NOMO-1 treated with dmso at 0.1 percent for 144 hours (cell line): Measurements from ENCODE around the gene FLYWCH1.

Experiments used
- DNase-seq: peaks from one replicate; lab custom pipeline; 2025; ENCODE audit not compliant: unreplicated experiment; lab: John Stamatoyannopoulos, UW

The FLYWCH1 gene

DNA sequence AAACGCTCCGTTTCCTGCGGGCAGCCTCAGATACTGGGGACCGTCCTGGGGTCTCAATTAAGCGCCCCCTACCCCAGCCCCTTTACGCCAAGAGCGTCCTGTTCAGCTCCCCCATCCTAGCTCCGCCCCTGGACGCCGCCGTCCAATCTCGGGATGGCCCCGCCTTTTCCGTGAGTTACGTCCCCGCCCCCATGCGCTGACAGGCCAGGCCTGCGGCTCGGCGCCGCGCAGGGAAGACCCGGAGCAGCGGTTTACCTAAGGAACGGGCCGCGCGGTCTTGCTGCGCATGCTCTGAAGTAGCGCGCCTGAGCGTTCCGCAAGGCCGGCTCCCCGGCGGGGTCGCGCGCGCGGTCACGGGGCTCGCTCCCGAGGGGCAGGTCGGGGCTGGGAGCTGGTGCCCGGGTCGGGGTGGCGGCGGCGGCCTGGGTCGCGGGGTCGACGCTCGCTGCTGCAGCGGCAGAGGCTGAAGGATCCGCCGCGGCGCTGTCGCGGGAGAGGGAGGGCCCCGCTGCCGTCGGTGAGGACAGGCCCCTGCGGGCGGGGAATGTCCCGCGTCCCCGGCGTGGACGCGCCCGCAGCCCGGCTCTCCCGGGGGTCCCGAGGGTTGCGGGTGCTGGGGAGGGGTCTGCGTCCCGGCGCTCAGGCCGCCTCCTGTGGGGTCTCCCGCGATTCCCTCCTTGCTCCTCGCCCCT is at the start of gene FLYWCH1:
Gene FLYWCH1 (plus strand): TSS at position 294 of the 692 bp plus-strand sequence. CDS start 17,755 bp downstream, outside the sequence.
- peak; percentile 96 for DNase-seq

DNA sequence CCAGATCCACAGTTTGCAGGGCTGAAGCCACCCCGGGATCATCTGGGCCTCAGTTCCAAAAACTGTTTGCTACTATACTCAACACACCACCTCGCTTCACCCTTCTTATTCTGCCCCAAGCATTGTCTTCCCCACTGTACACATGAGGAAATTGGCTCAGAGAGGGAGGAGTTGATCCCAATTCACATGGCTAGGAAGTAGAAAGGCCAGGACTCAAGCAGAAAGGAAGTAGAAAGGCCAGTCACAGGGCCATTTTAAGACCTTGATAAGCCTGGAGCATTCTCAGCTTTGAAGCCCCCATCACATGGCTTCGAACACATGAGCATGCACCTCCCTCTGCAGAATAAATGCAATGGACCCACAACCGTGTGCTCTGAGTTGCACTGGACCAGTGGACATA is 46.1 kb upstream of the FLYWCH1 start:
- no peak for DNase-seq

GRCh38 chr16:2866431-2866830 is 45.3 kb upstream of the FLYWCH1 start:
- DNase-seq = no peak

DNA sequence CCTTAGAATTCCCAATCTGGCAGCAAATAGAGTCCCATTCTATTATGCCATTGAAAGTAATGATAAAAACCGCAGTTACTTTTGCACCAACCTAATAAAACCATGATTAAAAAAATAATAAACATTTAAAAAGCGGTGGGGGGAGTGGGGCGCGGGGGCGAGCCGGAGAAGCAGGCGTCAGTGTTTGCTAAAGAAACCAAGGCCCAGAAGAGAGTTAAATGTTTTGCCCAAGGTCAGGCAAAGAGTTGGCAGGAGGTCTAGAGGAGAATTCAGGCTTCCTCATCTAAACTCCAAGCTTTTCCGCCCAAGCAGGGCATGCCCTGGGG is 44.1 kb upstream of the FLYWCH1 start:
- DNase-seq = no peak

- DNase-seq = peak; percentile 95
Observed at GRCh38 chr16:2867987-2868789, 43.5 kb upstream of the FLYWCH1 start.

- DNase-seq = no peak
Observed at GRCh38 chr16:2871926-2872325, 39.8 kb upstream of the FLYWCH1 start.

- no peak for DNase-seq
Observed at GRCh38 chr16:2874032-2874911, 37.5 kb upstream of the FLYWCH1 start.

DNA sequence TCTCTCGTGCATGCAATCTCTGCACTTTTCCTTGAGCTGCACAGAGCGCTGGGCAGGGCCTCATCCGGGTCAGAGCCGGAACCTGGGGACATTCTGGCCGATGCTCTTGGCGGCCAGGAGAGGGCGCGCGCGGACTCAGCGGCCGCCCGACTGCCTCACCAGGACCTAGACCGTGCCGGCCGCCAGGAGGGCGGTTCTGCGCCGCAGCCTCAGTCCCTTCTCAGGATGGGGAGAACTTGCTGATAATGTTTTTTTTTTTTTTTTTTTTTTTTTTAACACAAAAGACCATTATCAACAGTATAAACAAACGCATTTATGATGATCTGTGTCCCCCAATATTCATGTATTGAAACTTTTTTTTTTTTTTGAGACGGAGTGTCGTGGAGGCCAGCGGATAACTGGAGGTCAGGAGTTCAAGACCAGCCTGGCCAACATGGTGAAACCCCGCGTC is 36.8 kb upstream of the FLYWCH1 start:
- DNase-seq = peak; percentile 87

DNA sequence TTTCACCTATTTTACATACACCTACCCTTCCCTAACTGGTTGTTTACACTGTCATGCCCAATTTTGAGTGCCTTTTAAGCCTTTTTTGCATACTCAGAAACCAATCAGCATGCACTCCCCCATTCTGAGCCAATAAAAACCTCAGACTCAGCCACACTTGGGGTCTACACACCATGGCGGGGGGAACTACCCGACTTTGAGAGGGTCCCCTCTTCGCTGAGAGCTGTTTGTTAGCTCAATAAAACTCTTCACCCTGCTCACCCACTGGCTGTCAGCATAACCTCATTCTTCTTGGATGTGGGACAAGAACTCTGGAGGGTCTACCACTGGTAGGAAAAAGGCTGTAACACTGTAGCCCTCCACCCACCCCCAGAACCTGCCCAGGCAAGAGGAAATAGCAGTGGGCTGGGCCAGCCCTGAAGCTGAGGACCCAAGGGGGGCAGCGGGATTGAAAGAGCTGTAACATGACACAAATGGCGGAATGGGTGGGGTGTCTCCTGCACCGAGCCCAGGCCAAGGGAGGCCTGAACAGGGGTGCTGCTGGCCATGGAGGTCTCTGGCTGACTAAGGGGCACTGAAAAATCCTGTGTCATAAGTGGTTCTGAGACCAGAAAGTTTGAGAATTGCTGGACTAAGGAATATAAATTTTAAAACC is 31.8 kb upstream of the FLYWCH1 start:
- no peak for DNase-seq

DNA sequence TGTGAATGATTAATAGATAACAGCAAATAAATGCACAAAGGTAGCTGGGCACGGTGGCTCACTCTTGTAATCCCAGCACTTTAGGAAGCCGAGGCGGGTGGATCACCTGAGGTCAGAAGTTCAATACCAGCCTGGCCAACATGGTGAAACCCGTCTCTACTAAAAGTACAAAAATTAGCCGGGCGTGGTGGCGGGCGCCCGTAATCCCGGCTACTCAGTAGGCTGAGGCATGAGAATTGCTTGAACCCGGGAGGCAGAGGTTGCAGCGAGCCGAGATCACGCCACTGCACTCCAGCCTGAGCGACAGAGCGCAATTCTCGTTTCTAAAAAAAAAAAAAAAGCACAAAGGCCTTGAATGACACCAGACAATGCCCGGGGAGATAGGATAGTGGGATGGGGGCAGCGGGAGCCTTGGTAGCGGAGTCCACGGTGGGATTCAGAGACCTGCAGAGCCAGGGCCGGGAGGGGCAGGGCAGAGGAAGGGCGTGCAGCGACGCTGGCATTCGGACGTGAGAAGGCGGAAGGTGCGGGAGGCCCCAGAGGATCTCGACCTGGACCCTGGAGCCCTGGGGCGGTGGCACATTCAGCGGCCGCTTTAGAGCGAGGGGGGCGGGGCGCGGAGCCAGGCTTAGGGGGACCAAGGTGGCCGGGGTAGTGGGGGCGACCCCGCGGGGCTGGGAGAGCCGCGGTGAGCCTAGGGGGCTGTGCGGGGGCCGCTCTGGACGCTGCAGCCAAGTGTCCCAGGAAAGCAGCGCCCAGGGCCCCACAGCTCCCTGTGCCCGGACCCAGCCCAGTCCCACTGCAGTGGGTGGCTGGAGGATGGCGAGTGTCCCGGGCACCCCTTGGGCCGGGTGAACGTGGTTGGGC is 29.7 kb upstream of the FLYWCH1 start:
- peak; percentile 10 for DNase-seq

- DNase-seq = peak; percentile 98
Observed at GRCh38 chr16:2882650-2883457, 28.9 kb upstream of the FLYWCH1 start, which contains the start of gene FLYWCH2. Gene FLYWCH2, plus strand, starts transcription at chr16:2883215. Its CDS starts 13,235 bp downstream, at chr16:2896450.

DNA sequence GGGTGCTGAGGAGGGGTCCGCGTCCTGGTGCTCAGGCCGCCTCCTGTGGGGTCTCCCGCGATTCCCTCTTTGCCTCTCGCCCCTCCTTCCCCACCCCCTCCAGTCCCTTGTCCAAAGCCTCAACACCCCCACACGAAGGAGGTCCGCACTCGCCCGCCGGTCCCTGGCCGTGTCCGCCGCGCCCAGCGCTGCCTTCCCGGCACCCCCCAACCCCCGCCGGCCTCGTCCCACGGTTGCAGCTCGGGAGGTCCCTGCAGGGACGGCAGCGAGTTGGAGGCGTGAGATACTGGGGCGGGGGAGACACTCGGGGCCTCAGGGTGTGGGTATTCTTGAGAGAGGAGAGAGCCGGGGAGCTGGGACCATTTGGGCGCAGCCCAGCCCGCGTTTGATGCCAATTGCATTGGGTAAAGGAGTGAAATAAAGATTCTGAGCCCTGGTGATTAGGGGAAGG is 28.2 kb upstream of the FLYWCH1 start:
- DNase-seq = no peak

DNA sequence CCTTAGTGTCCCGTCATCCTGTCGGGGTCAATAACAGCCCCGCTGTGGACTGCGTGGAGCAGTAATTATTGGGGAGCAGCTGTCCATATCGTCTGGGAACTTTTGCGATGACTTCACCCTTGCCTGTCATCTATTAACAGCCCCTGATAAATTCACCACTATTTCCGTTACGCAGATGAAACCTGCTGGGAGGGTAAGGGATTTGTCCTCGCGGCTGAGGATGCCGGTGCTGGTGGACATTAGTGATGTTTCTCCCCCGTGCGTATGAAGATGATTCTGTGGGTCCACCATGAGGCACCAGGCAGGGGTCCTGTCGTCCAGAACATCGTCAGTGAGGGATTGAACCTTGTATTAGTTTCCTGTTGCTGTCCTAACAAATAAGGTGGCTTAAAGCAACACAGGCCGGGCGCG is 27.7 kb upstream of the FLYWCH1 start:
- DNase-seq = no peak

- no peak for DNase-seq
Observed at GRCh38 chr16:2894231-2894630, 17.5 kb upstream of the FLYWCH1 start.

- DNase-seq = no peak
Observed at GRCh38 chr16:2895813-2896212, 15.9 kb upstream of the FLYWCH1 start.

DNA sequence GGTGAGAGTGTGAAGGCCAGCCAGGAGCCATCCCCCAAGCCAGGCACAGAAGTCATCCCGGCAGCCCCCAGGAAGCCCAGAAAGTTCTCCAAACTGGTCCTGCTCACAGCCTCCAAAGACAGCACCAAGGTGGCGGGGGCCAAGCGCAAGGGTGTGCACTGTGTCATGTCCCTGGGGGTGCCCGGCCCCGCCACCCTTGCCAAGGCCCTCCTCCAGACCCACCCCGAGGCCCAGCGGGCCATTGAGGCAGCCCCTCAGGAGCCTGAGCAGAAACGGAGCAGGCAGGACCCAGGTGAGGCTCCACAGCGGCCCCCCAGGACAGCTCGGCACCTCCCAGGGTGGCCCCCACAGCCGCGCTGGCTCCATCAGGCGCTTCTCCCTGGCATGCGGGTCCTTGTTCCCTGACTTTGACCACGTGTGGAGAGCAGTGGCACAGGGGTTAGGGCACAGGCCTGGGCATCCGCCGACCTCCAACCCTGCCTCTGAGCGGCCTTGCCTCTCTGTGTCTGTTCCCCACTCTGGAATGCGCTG is 15.2 kb upstream of the FLYWCH1 start:
- no peak for DNase-seq

- DNase-seq = no peak
Observed at GRCh38 chr16:2897110-2897509, 14.6 kb upstream of the FLYWCH1 start.

DNA sequence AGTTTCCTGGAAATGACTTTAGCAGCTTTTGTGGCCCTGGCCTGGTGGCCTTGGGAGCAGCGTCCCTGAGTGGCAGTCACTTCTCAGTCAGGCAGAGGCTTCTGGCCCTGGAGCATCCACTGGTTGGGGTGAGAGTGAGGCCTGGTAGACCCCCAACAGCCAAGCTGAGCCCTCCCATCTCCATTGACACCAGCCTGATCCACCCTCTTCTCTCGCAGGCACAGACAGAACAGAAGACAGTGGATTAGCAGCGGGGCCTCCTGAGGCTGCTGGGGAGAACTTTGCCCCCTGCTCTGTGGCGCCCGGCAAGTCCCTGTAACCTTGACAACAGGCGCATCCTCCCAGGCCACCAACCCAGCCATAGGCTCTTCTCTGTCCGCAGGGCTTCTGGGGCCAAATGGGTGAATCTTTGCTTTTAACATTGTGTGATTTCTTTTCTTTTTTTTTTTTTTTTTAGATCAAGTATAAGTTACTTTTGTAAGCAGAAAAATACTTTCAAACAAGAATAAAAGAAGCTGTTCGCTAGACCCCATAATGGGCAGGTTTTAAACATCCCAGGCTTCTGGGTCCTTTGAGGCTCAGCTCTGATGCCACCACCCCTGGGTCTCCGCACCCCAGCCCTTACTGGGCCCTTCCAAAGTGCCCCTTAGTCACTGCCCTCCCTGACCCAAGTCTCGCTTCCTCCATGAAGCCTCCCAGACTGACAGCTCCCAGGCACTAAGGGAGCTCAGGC is 12.7 kb upstream of the FLYWCH1 start:
- DNase-seq = no peak
